Measurements from ENCODE around the gene RPLP1.
A peak's percentile ranks its signal among the peaks of the same experiment; 100 is the strongest.

Gene RPLP1

DNA sequence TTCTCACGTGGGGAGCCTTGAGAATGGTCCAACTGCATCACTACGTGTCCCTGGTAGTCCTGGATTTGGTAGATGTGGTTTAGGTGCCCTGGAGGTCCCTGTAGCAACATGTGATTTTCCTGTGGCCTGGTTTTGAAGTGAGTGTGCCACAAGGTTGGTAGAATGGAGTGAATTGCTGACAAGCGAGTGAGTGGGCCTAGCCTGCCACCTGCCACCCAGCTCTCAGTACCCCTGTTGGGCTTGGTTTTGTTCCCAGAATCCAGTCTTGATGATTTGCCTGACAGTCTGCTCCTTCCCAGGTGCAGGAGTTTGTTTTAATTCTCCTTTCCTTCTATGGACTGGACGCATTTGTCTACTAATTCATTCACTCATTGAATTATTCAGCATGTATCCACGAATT lies 19.4 kb downstream of the RPLP1 start:
- no peak for DNase-seq

DNA sequence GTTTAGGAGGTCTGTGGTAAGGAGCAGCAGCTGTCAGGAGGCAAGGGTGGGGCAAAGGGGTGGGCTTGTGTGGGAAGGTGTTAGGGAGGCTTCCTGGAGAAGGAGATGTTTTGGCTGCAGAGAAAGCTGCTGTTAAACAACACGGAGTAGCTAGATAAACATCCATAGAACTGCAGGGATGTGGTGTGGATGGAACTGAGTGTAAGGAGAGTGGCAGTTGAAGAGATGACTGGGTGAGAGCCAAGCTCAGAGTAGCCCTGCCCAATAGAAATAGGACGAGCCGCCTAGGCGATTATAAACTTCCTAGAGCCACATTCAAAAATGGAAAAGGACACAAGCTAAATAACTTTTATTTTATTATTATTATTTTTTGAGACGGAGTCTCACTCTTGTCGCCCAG lies 19.9 kb downstream of the RPLP1 start:
- no peak for DNase-seq

DNA sequence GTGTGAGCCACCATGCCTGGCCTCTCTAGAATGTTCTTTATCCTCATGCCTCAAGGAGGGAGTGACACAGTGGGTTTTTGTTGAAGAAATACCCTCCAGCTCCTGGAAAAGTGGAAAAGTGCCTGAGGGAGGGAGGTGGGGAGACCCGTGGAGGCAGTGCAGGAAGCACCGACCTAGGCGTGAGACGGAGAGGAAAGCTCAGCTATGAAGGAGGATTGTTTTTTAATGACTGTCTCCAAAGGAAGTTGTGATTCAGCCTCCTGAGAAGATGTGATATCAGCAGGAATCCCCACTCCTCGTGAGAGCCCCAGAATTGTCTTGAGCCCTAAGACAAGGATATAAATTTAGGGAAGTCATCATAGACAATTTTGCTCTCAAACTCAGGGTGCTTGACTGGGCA lies 21.7 kb downstream of the RPLP1 start:
- no peak for DNase-seq

DNA sequence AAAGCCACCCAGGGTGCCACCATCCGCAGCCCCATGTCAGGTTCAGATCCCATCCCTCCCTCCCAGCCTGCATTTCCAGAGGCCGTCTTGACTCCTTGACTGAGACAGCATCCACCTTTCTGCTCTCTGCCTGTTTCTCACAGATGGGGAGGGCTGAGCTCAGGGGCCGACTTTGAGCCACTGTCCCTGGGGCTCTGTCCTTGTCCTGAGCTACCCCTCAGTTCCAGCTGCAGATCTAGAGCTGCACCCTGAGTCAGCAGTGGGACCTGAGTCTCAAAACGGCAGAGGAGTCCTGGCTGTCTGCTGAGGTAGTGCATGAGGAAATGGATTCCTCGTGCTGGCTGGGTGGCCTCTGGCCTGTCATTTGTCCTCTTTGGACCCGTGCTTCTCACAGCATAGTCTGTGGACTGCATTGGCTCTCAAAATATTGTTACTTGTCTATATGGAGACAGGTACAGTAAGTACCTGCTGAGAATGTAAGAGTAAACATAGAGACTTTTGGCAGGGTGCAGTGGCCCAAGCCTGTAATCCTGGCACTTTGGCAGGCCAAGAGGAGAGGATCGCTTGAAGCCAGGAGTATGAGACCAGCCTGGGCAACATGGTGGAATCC lies 22.3 kb downstream of the RPLP1 start:
- DNase-seq, result no peak

DNA sequence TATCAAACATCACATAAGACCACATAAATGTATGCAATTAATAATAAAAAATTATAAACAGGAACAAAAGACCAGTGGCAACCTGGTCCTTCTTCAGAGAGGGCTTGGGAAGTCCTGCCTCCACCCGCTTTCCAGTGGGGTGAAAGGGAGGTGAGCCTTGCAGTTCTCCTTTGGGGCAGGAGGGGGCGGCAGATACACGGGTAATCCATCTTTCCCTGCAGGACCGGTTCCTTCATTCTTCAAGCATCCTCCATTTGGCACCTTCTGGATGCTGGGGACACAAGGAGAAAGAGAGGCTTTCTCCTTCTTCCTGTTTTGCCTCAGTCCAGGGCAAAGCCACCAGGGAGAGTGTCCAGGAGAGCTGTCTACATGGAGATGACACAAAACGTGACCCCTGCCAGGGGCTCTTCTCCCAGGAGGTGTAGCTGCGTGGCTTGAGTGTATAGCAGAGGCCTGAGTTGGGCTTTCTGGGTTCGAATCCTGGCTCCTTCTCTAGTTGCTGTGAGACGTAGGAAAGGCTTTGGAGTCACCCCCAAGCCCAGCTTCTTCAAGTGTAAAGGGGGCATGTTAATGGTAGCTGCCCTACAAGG lies 23.2 kb downstream of the RPLP1 start:
- peak; percentile 61 to 69 (median 65) for DNase-seq

DNA sequence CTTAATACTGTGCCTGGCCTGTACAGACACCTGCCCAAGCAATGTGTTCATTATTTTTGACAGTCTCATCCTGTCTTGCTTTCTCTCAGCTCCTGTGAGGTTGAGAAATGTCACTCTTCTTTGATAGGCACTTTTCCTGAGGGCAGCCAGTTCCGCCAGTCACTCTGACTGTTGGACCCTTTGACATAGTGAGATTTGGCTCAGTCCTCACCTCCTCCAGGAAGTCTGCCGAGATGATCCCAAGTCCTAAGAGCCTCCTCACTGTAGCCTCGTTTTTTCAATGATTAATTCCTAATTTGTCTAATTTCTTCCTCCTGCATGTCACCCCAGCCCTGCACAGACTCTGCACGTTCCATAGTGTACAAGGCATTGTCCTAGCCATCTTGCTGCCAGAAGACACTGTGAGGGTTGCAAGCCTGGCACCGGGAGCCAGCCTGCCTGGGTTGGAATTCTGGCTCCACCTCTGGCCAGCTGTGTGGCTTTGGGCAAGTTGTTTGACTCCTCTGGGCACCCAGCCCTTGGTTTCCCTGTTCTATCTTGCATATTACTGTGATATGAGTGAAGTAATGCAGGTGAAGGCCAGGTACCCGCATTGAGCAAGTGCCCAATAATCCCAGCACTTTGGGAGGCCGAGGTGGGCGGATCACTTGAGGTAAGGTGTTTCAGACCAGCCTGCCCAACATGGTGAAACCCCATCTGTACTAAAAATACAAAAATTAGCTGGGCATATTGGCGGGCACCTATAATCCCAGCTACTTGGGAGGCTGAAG lies 24.3 kb downstream of the RPLP1 start:
- no peak for DNase-seq

DNA sequence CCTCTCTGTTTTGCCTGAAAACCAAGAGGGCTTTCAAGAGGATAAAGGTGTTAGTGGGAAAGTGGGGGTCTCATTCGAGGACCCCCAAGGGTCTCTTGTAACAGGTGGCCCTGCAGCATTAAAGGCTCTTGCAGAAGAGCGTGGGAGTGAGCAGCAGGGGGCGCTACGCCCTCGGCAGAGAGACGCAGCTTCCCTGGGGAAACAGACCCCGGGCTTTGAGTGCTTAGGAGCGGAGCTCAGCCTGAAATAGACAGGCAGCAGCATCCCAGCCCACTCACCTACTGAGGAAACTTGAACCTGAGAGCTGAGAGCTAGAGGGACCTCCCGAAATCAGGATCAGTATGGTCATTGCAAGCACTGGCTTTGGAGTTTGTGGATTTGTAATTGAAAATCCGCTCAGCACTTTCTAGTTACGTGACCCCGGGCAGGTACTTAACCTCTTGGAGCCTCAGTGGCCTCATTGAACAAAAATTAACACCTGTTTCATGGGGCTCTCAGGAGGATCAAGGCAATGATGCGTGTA lies 25.7 kb downstream of the RPLP1 start:
- peak; percentile 15 to 46 (median 27) for DNase-seq

DNA sequence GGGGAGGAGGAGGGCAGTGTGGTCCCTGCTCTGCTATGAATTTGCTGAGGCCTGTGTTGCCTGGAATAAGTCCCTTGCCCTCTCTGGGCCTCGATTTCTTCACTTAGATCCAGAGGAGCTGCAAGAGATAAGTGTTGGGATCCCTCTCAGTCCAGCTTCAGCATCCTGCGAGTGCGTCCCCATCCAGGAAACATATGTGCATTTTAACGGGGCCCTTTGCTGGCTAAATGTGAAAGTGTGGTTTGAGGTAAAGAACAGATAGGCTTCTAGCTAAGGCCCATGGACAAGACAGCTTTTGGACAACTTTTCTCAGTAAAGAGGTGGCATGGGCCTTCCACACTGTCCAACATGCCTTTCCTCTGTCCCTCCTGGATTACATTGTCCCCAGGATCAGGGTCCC lies 26.5 kb downstream of the RPLP1 start:
- no peak for DNase-seq

DNA sequence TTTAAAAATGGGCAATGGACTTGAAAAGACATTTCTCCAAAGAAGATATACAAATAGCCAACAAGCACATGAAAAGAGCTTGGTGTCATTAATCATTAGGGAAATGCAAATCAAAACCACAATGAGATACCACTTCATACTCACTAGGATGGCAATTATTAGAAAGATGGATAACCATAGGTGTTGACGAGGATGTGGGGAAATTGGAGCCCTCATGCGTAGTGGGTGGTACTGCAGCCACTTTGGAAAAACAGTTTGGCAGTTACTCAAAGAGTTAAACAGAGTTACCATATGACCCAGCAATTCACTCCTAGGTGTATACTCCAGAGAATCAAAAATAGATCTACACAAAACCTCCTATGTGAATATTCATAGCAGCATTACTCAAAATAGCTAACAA lies 27.4 kb downstream of the RPLP1 start:
- no peak for DNase-seq

DNA sequence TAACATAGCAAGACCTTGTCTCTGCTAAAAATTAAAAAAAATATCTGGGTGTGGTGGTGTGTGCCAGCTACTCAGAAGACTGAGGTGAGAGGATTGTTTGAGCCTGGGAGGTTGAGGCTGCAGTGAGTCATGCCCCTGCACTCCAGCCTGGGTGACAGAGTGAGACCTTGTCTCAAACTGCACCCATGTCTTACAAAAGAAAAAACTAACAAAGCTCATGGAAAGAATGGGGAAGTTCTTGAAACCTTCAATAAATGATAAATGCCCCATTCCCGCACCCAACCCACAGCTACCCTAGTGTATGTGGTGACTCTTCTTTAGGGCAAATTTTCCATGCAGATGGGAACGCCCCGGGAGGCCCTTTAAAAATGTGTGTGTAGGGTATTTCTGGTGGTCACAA lies 28.3 kb downstream of the RPLP1 start:
- no peak for DNase-seq

DNA sequence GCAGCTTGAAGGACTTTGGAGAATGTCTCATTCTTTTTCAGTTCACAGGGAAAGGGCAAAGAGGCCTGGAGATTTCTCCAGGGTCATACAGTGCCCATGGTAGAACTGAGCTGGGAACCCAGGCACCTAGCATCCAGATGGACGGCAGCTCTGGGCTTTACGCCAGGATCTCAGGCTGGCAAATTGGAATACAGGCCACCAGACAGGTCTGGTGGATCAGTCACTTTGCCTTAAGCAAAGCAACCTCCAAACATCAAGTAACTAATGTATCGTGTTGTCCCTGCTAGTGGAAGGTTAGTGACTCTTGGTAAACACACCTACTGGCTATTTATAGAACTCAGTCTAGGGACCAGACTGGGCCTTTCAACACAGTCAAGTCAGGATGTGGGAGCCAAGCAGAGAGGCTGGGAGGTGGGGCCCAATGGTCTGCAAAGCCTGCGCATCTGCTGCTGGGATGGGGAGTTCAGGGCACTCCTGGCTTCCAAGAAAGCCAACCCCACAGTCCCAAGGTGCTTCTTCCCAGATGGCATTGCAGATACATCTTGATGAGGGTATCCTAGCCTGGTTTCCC lies 30.2 kb downstream of the RPLP1 start:
- DNase-seq, result no peak

DNA sequence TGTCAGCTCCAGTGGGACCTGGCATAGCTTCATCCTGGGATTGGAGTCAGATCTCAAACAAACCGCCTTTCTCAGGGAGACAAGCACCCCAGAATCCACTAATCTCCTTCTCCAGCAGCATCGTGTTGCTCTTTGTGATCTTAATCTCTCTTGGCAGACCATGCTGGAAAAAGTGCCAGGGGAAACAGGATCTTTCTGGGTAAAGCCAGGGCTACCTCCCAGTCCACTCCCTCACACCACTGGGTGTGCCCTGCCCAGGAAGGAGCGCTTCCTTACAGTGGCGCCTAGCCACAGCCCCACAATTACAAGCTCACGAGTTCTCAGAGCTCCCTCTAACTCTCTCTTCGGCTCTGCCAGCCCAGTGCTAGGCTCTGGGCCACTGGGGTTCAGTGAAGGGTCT lies 32.2 kb downstream of the RPLP1 start:
- no peak for DNase-seq

DNA sequence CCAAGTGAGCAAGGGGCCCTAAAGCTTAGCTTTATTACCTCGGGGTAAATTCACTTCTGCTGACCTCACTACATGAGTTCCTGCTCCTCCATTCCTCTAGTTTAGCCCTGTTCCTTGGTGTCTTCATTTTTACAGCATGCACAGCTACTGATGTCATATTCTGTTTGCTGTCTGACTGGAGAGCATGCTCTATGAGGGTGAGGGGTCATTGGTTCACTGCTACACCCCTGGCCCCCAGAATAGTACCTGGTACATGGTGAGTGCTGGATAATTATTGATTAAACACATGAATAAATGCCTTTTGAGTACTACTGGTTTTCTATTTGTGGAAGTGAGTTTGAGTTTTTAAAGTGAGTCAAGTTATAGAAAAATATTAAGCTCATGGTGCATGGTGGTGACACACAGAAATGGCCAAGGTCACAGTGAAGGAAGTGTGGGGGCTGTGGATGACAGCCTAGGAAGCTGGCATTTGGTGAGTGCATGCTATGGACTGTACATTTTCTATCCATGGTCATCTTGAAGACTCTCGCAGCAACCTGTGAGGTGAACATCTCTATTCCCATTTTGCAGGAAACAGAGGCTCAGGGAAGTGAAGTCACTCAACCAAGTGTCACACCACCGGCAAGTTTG lies 34.0 kb downstream of the RPLP1 start:
- DNase-seq, result no peak

DNA sequence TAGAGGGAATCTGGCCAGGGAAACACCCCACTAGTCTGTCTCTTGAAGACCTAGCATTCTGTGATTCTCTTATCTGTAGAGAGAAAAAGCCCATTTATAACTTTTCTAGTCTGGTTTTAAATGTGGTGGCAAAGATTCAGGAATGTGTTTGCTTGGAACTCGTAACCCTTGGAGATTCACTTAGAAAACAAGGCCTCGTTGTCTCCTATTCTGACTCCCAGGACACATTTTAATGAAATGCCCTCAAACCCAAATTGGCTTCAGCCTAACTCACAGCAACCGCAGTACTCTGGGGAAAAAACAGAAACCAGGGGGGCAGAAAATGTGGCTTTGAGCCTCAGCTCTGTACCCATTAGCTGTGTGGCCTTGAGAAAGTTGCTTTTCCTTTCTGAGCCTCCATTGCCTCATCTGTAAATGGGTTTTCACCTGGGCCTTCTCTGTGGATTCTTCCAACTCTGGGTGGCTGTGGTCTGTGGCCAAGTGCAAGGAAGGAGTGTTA lies 36.5 kb downstream of the RPLP1 start:
- DNase-seq, result no peak

DNA sequence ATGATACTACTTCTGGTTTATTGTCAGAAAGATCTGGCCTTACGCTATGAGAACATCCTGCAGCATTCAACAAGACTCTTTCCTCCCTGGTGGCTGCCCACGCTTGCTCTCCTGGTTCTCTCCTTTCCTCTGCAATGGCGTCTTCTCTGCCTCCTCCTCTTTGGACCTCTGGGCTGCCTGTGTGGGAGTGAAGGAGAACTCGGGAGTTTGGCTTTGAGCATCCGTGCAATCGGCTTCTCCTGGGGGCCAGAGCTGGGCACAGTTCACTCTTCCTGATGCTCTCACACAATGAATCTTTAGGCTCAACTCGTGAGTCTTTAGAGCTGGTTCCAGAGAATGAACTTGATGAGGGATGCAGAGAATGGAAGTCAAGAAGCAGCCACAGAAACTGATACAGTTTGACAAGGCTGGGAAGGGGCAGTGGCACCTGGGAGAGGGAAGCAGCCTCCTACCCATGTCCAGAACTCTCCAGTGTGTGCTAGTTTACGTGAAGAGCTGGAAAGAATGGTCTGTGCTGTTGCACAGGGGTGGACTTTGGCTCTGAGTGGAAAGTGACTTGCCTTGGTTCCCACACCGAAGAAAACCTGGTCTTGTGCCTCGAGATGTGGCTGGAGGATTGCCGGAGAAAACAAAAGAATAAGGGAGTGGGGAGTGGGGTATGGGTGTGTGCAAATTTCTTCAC lies 37.9 kb downstream of the RPLP1 start:
- no peak for DNase-seq

DNA sequence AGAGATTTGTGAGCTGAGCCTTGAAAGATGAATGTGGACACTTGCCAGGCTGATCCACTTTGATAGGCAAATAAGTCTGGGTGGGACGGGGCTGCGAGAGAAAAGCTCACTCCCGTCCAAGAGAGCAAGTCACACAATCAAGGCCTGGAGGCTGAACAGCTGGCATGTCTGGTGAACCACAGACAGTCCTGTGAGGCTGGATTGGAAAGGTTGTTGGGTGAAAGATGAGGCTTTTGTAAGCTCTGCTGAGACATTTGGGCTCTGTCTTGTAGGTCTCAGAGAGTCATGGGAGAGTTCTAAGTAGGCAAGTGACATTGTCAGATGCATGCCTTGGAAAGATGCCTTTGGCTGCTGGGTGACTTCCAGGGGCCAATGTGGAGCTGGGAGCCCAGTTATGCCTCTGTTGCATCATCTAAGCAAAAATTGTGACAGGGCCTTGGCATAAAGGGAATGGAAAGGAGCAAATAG lies 38.5 kb downstream of the RPLP1 start:
- no peak for DNase-seq

DNA sequence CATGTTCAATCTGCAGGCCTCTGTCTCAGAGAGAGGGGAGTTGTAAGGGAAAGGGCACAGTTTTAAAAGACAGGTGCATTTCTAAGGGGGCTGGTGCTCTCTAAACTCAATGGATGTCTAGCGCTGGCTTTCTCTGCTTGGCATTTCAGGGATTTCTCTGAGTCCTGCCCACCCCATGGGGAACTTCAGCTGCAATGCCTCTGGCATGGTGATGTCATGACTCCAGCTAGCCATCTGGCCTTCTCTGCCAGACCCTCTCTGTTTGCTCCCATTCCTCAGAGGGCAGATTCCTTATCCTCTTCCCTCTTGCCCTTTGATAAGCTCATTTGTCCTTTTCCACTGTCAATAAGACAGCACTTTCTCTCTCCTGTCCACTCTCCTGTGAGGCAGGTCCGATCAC lies 40.8 kb downstream of the RPLP1 start:
- DNase-seq, result no peak

DNA sequence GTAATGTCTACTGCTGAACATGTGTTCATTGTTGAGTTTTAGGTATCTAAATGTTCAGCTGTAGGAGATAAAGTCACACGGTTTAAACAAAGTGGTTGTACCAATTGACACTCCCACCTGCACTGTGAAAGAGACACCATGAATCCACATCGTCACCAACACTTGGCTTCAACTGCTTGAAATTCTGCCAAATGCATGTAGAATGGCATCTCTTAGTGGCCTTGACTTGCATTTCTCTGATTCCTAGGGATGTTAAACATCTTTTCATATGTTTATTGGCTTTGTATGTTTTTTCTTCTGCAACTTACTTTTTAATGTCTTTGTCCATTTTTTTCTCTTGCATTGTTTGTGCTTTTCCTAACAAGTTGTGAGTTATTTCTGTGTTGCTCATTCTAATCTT lies 43.4 kb downstream of the RPLP1 start:
- DNase-seq, result no peak

DNA sequence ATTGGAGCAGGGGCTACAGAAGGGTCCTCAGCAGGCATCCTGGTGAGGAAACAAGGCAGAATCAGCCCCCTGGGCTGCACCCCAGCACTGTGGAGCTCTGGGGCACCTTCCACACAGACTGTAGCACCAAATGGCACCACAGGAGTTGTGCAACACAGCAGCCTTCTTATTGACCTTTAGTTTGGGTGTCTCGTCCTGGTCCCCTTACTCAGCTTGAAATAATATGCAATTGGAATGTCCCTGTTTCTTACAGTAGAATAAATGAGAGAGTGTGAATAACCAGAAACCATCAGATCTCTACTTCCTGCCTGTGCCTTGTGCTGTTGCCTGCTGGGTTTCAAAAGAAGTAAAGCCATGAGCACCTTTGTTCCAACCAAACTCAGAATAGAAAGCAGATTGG lies 44.5 kb downstream of the RPLP1 start:
- no peak for DNase-seq

DNA sequence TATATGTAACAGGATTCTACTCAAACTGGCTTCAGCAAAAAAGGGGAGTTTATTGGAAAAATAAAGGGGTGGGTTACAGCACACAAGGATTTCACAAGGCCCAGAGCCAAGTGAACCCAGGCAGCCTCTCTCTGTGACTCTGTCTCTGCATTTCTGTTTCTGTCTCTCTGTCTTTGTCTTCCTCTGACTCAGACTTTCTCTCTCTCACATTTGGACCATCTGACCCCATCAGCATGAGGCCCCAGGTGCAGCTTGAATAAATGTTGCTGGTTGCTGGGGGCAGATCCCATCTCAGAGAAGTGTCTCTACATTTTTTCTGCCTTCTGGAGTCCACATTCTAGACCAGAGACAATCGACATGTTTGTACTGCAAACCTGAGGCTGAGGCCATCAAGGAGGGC lies 45.0 kb downstream of the RPLP1 start:
- no peak for DNase-seq

DNA sequence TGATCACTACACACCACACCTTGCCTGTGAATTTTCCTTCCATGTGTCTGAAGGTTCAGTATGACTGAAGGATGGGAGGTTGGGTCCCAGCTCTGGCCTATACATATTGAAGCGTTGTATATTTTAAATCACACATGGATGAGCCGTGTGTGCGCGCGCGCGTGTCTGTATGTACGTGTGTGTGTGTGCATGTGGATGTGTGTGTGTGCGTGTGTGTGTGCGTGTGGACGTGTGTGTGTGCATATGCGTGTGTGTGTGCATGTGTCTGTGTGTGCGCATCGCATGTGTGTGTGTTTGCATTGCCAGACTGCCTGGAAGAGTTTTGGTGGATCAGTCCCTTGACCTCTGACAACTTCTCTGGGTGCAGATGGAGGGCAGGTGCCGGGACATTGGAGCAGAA lies 45.7 kb downstream of the RPLP1 start:
- DNase-seq, result no peak

DNA sequence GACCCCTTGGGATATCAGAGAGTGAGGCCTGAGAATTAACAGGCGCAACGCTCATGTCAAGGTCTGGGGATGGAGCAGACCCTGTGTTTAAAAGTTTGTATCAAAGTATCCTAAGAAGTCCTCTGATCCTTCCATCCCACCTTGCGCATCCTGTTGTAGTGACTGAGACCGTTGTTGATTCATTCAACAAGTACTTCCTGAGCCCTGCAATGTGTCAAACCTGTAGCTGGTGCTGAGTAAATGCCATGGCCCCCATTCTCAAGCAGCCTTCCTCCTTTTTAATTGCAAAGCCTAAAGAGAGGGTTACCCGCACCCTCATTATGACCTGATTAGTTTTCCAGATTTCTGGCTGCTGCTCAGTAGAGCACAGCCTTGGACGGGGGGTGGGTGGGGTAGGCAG lies 46.4 kb downstream of the RPLP1 start:
- no peak for DNase-seq
